GM12864 (cell line): ENCODE measurements around the gene C2CD4A.

ENCODE experiments used
- DNase-seq: peaks from one replicate; pipeline ENCODE4 v3.0.0-alpha.2; 2011; ENCODE audit warnings: low read depth
- H3K4me3 ChIP-seq: 2 replicates; pipeline ENCODE4 v1.5.1; 2011; ENCODE audit warnings: mild to moderate bottlenecking, low read depth, low read length, control low read depth
- TF ChIP-seq, protein P1 (sequence below): IDR thresholded peaks from 2 replicates; pipeline ENCODE4 v1.5.1; 2011; ENCODE audit warnings: low read depth, mild to moderate bottlenecking, moderate library complexity, low read length, control low read depth, inconsistent platforms; ENCODE audit errors: missing control alignments

C2CD4A gene

DNA sequence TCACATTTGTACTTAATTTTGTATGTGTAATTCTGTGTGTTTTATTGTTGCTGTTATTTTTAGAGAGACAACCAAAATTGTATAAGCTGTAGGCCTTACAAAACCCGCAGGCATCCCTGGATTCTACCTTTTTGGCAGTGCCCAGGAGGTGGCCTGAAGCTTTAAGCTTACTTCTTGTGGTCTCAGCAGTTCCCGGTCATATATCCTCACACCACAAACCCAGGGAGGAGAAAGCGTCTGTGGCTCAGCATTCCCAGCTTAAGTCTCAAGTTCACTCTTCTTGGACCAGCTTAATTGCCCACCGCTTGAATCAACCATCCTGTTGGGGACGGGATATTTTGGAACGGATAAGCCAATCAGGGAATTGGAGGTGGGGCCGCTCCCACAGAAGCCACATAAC is 36.7 kb downstream of the C2CD4A start:
- TF ChIP-seq, protein P1, sequence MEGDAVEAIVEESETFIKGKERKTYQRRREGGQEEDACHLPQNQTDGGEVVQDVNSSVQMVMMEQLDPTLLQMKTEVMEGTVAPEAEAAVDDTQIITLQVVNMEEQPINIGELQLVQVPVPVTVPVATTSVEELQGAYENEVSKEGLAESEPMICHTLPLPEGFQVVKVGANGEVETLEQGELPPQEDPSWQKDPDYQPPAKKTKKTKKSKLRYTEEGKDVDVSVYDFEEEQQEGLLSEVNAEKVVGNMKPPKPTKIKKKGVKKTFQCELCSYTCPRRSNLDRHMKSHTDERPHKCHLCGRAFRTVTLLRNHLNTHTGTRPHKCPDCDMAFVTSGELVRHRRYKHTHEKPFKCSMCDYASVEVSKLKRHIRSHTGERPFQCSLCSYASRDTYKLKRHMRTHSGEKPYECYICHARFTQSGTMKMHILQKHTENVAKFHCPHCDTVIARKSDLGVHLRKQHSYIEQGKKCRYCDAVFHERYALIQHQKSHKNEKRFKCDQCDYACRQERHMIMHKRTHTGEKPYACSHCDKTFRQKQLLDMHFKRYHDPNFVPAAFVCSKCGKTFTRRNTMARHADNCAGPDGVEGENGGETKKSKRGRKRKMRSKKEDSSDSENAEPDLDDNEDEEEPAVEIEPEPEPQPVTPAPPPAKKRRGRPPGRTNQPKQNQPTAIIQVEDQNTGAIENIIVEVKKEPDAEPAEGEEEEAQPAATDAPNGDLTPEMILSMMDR: no peak
- no peak overlapping the region for H3K4me3 ChIP-seq
- no peak for DNase-seq

DNA sequence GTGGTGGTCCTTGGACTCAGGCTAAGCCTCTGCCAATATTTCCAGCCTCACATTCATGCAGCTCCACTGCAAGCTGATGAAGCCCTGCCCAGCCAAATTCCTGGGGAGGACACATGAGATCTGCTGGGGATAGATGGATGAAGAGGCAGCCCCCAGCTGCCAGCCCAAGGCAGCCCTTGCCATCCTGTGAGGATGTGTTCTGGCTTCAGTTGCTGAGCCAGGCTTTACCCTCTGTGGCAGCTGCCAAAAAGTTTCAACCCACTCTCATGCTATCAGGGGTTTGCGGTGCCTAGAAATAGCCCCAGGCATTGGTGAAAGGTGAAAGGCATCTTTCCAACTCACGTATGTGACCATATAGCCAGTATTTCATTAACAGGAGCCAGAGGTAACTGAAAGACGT is 37.6 kb downstream of the C2CD4A start:
- no peak for DNase-seq
- no peak overlapping the region for H3K4me3 ChIP-seq
- TF ChIP-seq, protein P1: no peak

DNA sequence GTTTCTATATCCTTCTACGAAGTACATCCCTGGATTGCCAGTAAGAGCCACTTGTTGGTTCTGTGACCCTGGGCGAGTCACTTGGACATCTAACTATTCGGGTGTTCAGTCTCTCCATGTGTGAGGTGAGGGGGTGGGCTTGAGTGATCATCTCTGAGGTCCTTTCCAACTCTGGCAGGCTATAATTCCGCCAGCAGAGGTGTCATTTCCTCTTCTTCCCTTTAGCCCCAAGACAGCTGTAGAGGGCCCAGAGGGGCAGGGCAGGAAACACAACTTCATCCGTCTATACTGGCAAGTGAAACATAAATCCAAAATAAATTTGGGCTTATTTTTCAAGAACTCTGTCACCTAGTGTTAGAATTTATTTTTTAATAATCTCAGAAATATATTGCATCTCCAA is 38.1 kb downstream of the C2CD4A start:
- no peak for DNase-seq
- no peak overlapping the region for H3K4me3 ChIP-seq
- TF ChIP-seq, protein P1: no peak

DNA sequence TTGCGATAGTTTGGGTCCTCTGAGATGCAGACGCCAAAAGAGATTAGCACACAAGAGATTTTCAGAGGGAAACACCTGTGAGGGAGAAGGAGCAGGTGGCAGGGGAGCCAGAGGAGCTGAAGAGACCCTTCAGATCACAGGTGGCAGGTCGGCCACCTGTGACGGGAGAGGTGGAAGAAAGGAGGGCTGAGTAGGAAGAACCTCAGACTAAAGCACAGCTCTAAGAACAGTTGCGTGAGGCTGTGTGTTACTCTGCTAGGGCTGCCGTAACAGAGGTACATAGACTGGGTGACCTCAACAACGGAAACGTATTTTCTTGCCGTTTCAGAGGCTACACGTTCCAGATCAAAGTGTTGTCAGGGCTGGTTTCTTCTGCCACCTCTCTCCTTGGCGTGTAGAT is 38.5 kb downstream of the C2CD4A start:
- H3K4me3 ChIP-seq: no peak overlapping the region
- no peak for DNase-seq
- TF ChIP-seq, protein P1: no peak

DNA sequence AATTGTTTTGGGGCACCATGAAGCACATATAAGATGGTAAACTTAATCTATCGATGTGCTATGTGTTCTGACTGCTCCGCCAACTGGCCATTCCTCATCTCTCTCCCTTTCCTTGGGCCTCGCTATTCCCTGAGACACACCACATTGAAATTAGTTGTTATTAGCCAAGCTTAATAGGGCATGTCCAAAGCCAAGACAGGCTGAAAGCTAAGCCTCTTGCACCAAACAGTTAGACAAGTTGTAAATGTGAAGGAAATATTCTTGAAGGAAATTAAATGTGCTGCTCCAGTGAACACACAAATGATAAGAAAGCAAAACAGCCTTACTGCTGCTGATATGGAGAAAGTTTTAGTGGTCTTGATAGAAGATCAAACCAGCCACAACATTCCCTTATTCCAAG is 39.3 kb downstream of the C2CD4A start:
- TF ChIP-seq, protein P1: no peak
- no peak overlapping the region for H3K4me3 ChIP-seq
- no peak for DNase-seq

DNA sequence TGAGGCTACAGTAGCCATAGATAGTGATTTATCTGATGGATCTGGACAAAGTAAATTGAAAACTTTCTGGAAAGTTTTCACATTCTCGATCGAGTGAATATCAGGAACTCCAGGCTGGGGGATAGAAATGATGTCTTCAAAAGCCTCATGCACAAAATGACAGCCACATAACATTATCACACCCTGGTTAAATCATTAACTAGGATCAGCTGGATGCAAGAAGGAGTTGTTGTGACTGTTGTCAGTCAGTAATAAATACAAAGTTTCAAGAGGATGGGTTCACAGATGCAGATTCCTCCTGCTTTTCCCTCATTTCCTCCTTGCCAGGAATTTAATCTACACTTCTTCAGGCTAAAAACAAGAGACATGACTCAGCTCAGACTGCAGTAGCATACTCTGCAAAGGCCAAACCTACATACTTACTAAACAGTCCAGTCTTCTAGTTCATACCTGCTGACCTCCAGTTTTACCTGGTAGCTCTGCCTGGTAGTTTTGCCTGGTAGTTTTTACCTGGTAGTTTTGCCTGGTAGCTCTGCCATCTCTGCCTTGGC is 40.9 kb downstream of the C2CD4A start:
- TF ChIP-seq, protein P1: no peak
- no peak overlapping the region for H3K4me3 ChIP-seq
- DNase-seq: no peak

DNA sequence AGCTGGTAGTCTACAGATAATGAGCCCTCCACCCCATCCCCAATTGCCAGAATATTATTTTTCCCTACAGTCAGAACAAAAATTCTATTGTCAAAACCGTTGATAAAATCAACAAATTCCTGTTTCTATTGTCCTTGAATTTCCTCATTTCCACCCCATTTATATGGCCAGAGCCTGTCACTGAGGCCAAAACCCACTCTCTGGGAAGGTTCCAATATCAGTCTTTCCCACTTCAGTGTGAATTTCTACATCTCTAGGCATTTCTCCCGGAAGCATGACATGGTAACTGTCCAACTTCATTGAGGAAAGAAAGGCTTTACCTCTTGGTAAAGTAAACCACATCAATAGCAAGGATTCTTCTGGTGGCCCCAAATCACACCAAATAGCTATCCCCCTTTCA is 41.6 kb downstream of the C2CD4A start:
- TF ChIP-seq, protein P1: no peak
- DNase-seq: no peak
- H3K4me3 ChIP-seq: no peak overlapping the region
